B cell (primary cell): ENCODE measurements around the gene DACT2. TPM values are rescaled to one million over a fixed set of nuclear protein-coding genes. Genes with fewer than 3 reads are reported as not detected.

Source experiments
- ATAC-seq: fragments of 200-7000 bp; cut with Tn5 transposase; one replicate; pipeline ENCODE4 v1.10.0; 2021; ENCODE audit warnings: low read depth, mild to moderate bottlenecking, moderate number of reproducible peaks, moderate library complexity
- CTCF ChIA-PET: fragments of 350-600 bp; sonication (Branson Sonifier 250); formaldehyde crosslinking; loops from one replicate; lab custom pipeline; 2021; ENCODE audit warnings: antibody characterized with exemption, inconsistent platforms; lab: Charles Lee
- POLR2A ChIA-PET: fragments of 350-600 bp; sonication (Branson Sonifier 250); formaldehyde crosslinking; loops from one replicate; lab custom pipeline; 2021; ENCODE audit warnings: antibody characterized with exemption; lab: Charles Lee
- DNase-seq: peaks from one replicate; pipeline ENCODE4 v3.0.0; 2013
- H2AFZ ChIP-seq: 2 replicates; pipeline ENCODE4 v1.6.1; 2012; ENCODE audit warnings: mild to moderate bottlenecking, low read depth, low read length; ENCODE audit not compliant: insufficient read depth, poor library complexity, severe bottlenecking
- H3K27ac ChIP-seq, 2 donors: 1 replicate in 1 of 2; 2 replicates in 1 of 2; pipeline ENCODE4 v1.5.1; 2012 to 2013; ENCODE audit warnings: low read length in 2 of 2, mild to moderate bottlenecking in 2 of 2, moderate library complexity in 1 of 2
- H3K27me3 ChIP-seq, 4 experiments: fragments of 200-600 bp in 1 of 4; sonication (generic) in 1 of 4; replicated peaks in 1 of 4; 1 replicate in 2 of 4; 2 replicates in 2 of 4; pipeline versions ENCODE4 v1.6.1 to v1.7.0; 2013 to 2016; ENCODE audit warnings: low read length in 3 of 4, mild to moderate bottlenecking in 2 of 4, mixed read lengths in 1 of 4, moderate library complexity in 1 of 4; ENCODE audit not compliant: insufficient read depth in 4 of 4, control insufficient read depth in 3 of 4; ENCODE audit errors: control extremely low read depth in 1 of 4
- H3K36me3 ChIP-seq, 2 experiments: replicated peaks in 1 of 2; 1 replicate in 1 of 2; 2 replicates in 1 of 2; pipeline versions ENCODE4 v1.6.1 to v1.7.1; 2013; ENCODE audit warnings: low read length in 1 of 2; ENCODE audit not compliant: insufficient read depth in 2 of 2, control insufficient read depth in 1 of 2; ENCODE audit errors: control extremely low read depth in 1 of 2, extremely low read depth in 1 of 2
- H3K4me1 ChIP-seq, 2 donors: fragments of 200-600 bp in 1 of 2; sonication (generic) in 1 of 2; 1 replicate in 1 of 2; 2 replicates in 1 of 2; pipeline versions ENCODE4 v1.5.1 to v1.6.1; 2013 to 2017; ENCODE audit warnings: low read length in 2 of 2; ENCODE audit not compliant: control insufficient read depth in 2 of 2, insufficient read depth in 2 of 2
- H3K4me2 ChIP-seq: replicated peaks from 2 replicates; pipeline ENCODE3; 2012; ENCODE audit warnings: mild to moderate bottlenecking, low read depth, low read length; ENCODE audit not compliant: poor library complexity, severe bottlenecking
- H3K4me3 ChIP-seq, 5 experiments: fragments of 200-600 bp in 1 of 5; sonication (generic) in 1 of 5; 1 replicate in 3 of 5; 2 replicates in 2 of 5; pipeline versions ENCODE4 v1.5.1 to v1.7.0; 2011 to 2016; ENCODE audit warnings: low read length in 4 of 5, mild to moderate bottlenecking in 4 of 5, low read depth in 2 of 5, control low read depth in 1 of 5, moderate library complexity in 1 of 5; ENCODE audit not compliant: insufficient read depth in 1 of 5; ENCODE audit errors: control extremely low read depth in 1 of 5, extremely low read depth in 1 of 5
- H3K79me2 ChIP-seq: fragments of 200-600 bp; sonication (generic); one replicate; pipeline ENCODE4 v1.6.0; 2016; ENCODE audit warnings: low read length; ENCODE audit not compliant: control insufficient read depth, insufficient read depth
- H3K9ac ChIP-seq: fragments of 200-600 bp; sonication (generic); 2 replicates; pipeline ENCODE4 v1.6.1; 2017; ENCODE audit warnings: mild to moderate bottlenecking, low read length, moderate library complexity
- H3K9me3 ChIP-seq, 3 donors: one replicate each; pipeline versions ENCODE4 v1.6.1 to v1.7.1; 2013; ENCODE audit warnings: low read length in 2 of 3; ENCODE audit not compliant: control insufficient read depth in 2 of 3, insufficient read depth in 1 of 3; ENCODE audit errors: control extremely low read depth in 1 of 3
- H4K20me1 ChIP-seq: 2 replicates; pipeline ENCODE4 v1.6.0; 2012; ENCODE audit warnings: mild to moderate bottlenecking, low read length; ENCODE audit not compliant: insufficient read depth, control insufficient read depth, poor library complexity, severe bottlenecking
- H3K27ac Mint-ChIP-seq: one replicate; pipeline ENCODE4 v1.8.0; 2021; ENCODE audit warnings: mixed read lengths
- H3K27me3 Mint-ChIP-seq: one replicate; pipeline ENCODE4 v1.8.0; 2021; ENCODE audit warnings: mixed read lengths
- H3K4me1 Mint-ChIP-seq: one replicate; pipeline ENCODE4 v1.8.0; 2021; ENCODE audit warnings: mixed read lengths
- H3K4me3 Mint-ChIP-seq: one replicate; pipeline ENCODE4 v1.8.0; 2021; ENCODE audit warnings: mixed read lengths
- H3K9me3 Mint-ChIP-seq: one replicate; pipeline ENCODE4 v1.8.0; 2022; ENCODE audit warnings: mixed read lengths; ENCODE audit not compliant: insufficient read depth
- EZH2 ChIP-seq: IDR thresholded peaks from 2 replicates; pipeline ENCODE4 v1.6.1; 2012; ENCODE audit warnings: borderline replicate concordance, low read depth, mild to moderate bottlenecking, moderate library complexity, low read length; ENCODE audit not compliant: insufficient read depth, poor library complexity, severe bottlenecking
- WGBS: methylation state at CpG from one replicate; pipeline ENCODE4 v1.1.5; 2013; ENCODE audit warnings: missing lambda C conversion rate; ENCODE audit not compliant: insufficient coverage; 5-methylcytosine and 5-hydroxymethylcytosine counted together
- intact Hi-C: fragments of 100-400 bp; cut with micrococcal nuclease; formaldehyde crosslinking; loops from one replicate; pipeline ENCODE4 v1.10.0; 2022
- polyA plus RNA-seq: library from polyadenylated mRNA; depleted of rRNA; stranded (reverse); fragments of >200 nt; gene quantifications from 2 replicates; pipeline ENCODE4 v1.2.3, GENCODE V29; 2012
- total RNA-seq, 2 donors: library from RNA; stranded (reverse); fragments of 120-200 nt in 1 of 2; gene quantifications; 1 replicate in 1 of 2; 2 replicates in 1 of 2; pipeline versions ENCODE4 v1.2.3 to v1.2.4, GENCODE V29; 2013 to 2022
- TF ChIP-seq, protein P1 (sequence below): fragments of 200-600 bp; IDR thresholded peaks from one replicate; pipeline ENCODE4 v1.8.0; 2022; ENCODE audit warnings: antibody characterized with exemption, mild to moderate bottlenecking

Gene DACT2
- total and polyA plus RNA-seq, 2 donors (not counting 1 experiment from before 2014, with no cell fraction given): not detected

- H3K27me3 ChIP-seq: no peaks in the 10 kb centered on the region
- no peak overlapping the region for H2AFZ ChIP-seq
- no peaks in the 10 kb centered on the region for H3K4me1 Mint-ChIP-seq
- POLR2A ChIA-PET: no interaction called here
- ATAC-seq: no peak
- no peaks in the 10 kb centered on the region for H3K4me1 ChIP-seq
- no peak overlapping the region for H3K4me3 ChIP-seq
- no peak overlapping the region for H3K27ac Mint-ChIP-seq
- intact Hi-C loops: no loop called here
- H3K9me3 ChIP-seq: peaks cover 0 to 14% (median 0%) of the 10 kb centered on the region in 3 donors
- peaks cover 19% of the 10 kb centered on the region for H3K27me3 Mint-ChIP-seq
- no peak overlapping the region for H3K4me2 ChIP-seq
- H3K36me3 ChIP-seq: no peaks in the 10 kb centered on the region
- no peaks in the 10 kb centered on the region for H4K20me1 ChIP-seq
- no peaks in the 10 kb centered on the region for H3K9me3 Mint-ChIP-seq
- no peak for DNase-seq
- TF ChIP-seq, protein P1, sequence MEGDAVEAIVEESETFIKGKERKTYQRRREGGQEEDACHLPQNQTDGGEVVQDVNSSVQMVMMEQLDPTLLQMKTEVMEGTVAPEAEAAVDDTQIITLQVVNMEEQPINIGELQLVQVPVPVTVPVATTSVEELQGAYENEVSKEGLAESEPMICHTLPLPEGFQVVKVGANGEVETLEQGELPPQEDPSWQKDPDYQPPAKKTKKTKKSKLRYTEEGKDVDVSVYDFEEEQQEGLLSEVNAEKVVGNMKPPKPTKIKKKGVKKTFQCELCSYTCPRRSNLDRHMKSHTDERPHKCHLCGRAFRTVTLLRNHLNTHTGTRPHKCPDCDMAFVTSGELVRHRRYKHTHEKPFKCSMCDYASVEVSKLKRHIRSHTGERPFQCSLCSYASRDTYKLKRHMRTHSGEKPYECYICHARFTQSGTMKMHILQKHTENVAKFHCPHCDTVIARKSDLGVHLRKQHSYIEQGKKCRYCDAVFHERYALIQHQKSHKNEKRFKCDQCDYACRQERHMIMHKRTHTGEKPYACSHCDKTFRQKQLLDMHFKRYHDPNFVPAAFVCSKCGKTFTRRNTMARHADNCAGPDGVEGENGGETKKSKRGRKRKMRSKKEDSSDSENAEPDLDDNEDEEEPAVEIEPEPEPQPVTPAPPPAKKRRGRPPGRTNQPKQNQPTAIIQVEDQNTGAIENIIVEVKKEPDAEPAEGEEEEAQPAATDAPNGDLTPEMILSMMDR: no peak
- no peak for TF ChIP-seq EZH2
- WGBS: 68% methylated on average over 13 of the region's 13 CpGs
- H3K79me2 ChIP-seq: no peaks in the 10 kb centered on the region
- H3K9ac ChIP-seq: no peak overlapping the region
- no peak overlapping the region for H3K27ac ChIP-seq
- H3K4me3 Mint-ChIP-seq: no peak overlapping the region
- CTCF ChIA-PET: no interaction called here
These were observed 12.4 kb upstream of the DACT2 start for GRCh38 chr6:168332020-168332419.

GRCh38 chr6:168331058-168331457 lies 11.5 kb upstream of the DACT2 start:
- no peak overlapping the region for H3K27ac Mint-ChIP-seq
- ChIA-PET CTCF (no interaction called here), POLR2A (no interaction called here)
- H3K9me3 Mint-ChIP-seq: no peaks in the 10 kb centered on the region
- H3K27me3 Mint-ChIP-seq: peaks cover 28% of the 10 kb centered on the region
- no peaks in the 10 kb centered on the region for H3K4me1 Mint-ChIP-seq
- Histone ChIP-seq H3K4me3 (no peak overlapping the region), H3K4me2 (no peak overlapping the region), H2AFZ (no peak overlapping the region), H3K4me1 (no peaks in the 10 kb centered on the region), H3K27me3 (no peaks in the 10 kb centered on the region), H3K9me3 (peaks cover 0 to 14% (median 0%) of the 10 kb centered on the region in 3 donors), H4K20me1 (no peaks in the 10 kb centered on the region), H3K9ac (no peak overlapping the region), H3K27ac (no peak overlapping the region), H3K36me3 (no peaks in the 10 kb centered on the region), H3K79me2 (no peaks in the 10 kb centered on the region)
- intact Hi-C loops: no loop called here
- TF ChIP-seq, protein P1: no peak
- TF ChIP-seq EZH2: no peak
- ATAC-seq (no peak), DNase-seq (no peak)
- no peak overlapping the region for H3K4me3 Mint-ChIP-seq
- WGBS: 60% methylated on average over 1 of the region's 4 CpGs
